Measurements from ENCODE around the gene MRGPRD.
A peak's percentile ranks its signal among the peaks of the same experiment; 100 is the strongest.

MRGPRD gene

GRCh38 chr11:68980776-68981065, at the start of gene MRGPRD:
TSS of gene MRGPRD (minus strand) at chr11:68980986. CDS start at chr11:68980986, 0 bp downstream.
- DNase-seq (ENCODE audit: low read depth), result no peak

- no peak for DNase-seq (ENCODE audit: low read depth)
Observed at GRCh38 chr11:69030301-69030700, 49.5 kb upstream of the MRGPRD start.

- DNase-seq (ENCODE audit: low read depth), result no peak
Observed at GRCh38 chr11:69027704-69028372, 47.1 kb upstream of the MRGPRD start.

GRCh38 chr11:69024509-69024908, 43.7 kb upstream of the MRGPRD start:
- DNase-seq (ENCODE audit: low read depth), result no peak

GRCh38 chr11:69022260-69022659, 41.5 kb upstream of the MRGPRD start:
- DNase-seq (ENCODE audit: low read depth), result no peak

- DNase-seq (ENCODE audit: low read depth), result no peak
Observed at GRCh38 chr11:69018924-69019323, 38.1 kb upstream of the MRGPRD start.

- no peak for DNase-seq (ENCODE audit: low read depth)
Observed at GRCh38 chr11:69017951-69018350, 37.2 kb upstream of the MRGPRD start.

- DNase-seq (ENCODE audit: low read depth), result no peak
Observed at GRCh38 chr11:69014898-69015549, 34.2 kb upstream of the MRGPRD start.

GRCh38 chr11:69014084-69014851, 33.5 kb upstream of the MRGPRD start:
- DNase-seq (ENCODE audit: low read depth), result no peak

- peak; percentile 49 for DNase-seq (ENCODE audit: low read depth)
Observed at GRCh38 chr11:69013009-69013951, 32.5 kb upstream of the MRGPRD start, which contains the start of gene MRGPRF. TSS of gene MRGPRF (minus strand) at chr11:69013246. CDS start at chr11:69009901, 3,345 bp downstream.

GRCh38 chr11:69012092-69013008, 31.6 kb upstream of the MRGPRD start:
- DNase-seq (ENCODE audit: low read depth), result no peak

GRCh38 chr11:69011624-69012091, 30.9 kb upstream of the MRGPRD start:
- DNase-seq (ENCODE audit: low read depth), result no peak

GRCh38 chr11:69010964-69011623, 30.3 kb upstream of the MRGPRD start:
- no peak for DNase-seq (ENCODE audit: low read depth)

GRCh38 chr11:69010361-69010891, 29.6 kb upstream of the MRGPRD start:
- no peak for DNase-seq (ENCODE audit: low read depth)

- DNase-seq (ENCODE audit: low read depth), result no peak
Observed at GRCh38 chr11:69009441-69010211, 28.8 kb upstream of the MRGPRD start.

- peak; percentile 95 for DNase-seq (ENCODE audit: low read depth)
Observed at GRCh38 chr11:69008737-69009440, 28.1 kb upstream of the MRGPRD start.

GRCh38 chr11:69007975-69008381, 27.2 kb upstream of the MRGPRD start:
- no peak for DNase-seq (ENCODE audit: low read depth)

GRCh38 chr11:69006816-69007215, 26.0 kb upstream of the MRGPRD start:
- DNase-seq (ENCODE audit: low read depth), result no peak

Data from HS-5 (cell line).